HepG2 (cell line): ENCODE results near the gene DHX32. TPM values are rescaled to one million over a fixed set of nuclear protein-coding genes. Genes with fewer than 3 reads are reported as not detected.
A peak's percentile ranks its signal among the peaks of the same experiment; 100 is the strongest.

ENCODE experiments used
- AGO1 ChIP-seq: fragments of 200-400 bp; formaldehyde crosslinking; IDR thresholded peaks from 2 replicates; pipeline ENCODE4 v1.6.1; 2017; ENCODE audit warnings: mild to moderate bottlenecking, low read depth, low read length, moderate library complexity; ENCODE audit not compliant: poor library complexity, severe bottlenecking
- AKAP8 ChIP-seq: sonication (generic); formaldehyde crosslinking; IDR thresholded peaks from 2 replicates; pipeline ENCODE4 v1.5.1; 2020; ENCODE audit warnings: mild to moderate bottlenecking, missing genetic modification reagents
- ARNT2 ChIP-seq: sonication (generic); formaldehyde crosslinking; IDR thresholded peaks from 2 replicates; pipeline ENCODE4 v1.8.0; 2022; ENCODE audit warnings: mild to moderate bottlenecking, low read depth, missing genetic modification reagents, moderate library complexity
- ATF5 ChIP-seq: sonication (generic); formaldehyde crosslinking; IDR thresholded peaks from 2 replicates; pipeline ENCODE4 v1.4.0; 2020; ENCODE audit warnings: mild to moderate bottlenecking, low read depth, missing genetic modification reagents
- BRF2 ChIP-seq: sonication (generic); formaldehyde crosslinking; IDR thresholded peaks from 2 replicates; pipeline ENCODE4 v1.8.1; 2022; ENCODE audit warnings: mild to moderate bottlenecking, missing genetic modification reagents
- CREB1 ChIP-seq, 2 experiments: fragments of 450-650 bp in 1 of 2; IDR thresholded peaks; 2 replicates each; pipeline ENCODE4 v1.6.1; 2016 to 2017; ENCODE audit warnings: control low read depth in 1 of 2, mild to moderate bottlenecking in 1 of 2, missing compliant biosample characterization in 1 of 2, missing genetic modification characterization in 1 of 2
- ETV5 ChIP-seq: IDR thresholded peaks from 2 replicates; pipeline ENCODE4 v1.6.1; 2018; ENCODE audit warnings: missing biosample characterization, missing genetic modification reagents, inconsistent platforms, borderline replicate concordance
- FOXC1 ChIP-seq: sonication (generic); formaldehyde crosslinking; IDR thresholded peaks from 2 replicates; pipeline ENCODE4 v1.8.0; 2022; ENCODE audit warnings: mild to moderate bottlenecking, missing genetic modification reagents, borderline replicate concordance
- HIVEP1 ChIP-seq: sonication (generic); formaldehyde crosslinking; IDR thresholded peaks from 2 replicates; pipeline ENCODE4 v1.4.0; 2020; ENCODE audit warnings: mild to moderate bottlenecking, missing genetic modification reagents
- KDM5A ChIP-seq: fragments of 200-600 bp; sonication (generic); IDR thresholded peaks from 2 replicates; pipeline ENCODE4 v1.7.0; 2018; ENCODE audit warnings: antibody characterized with exemption, mild to moderate bottlenecking, low read length, borderline replicate concordance
- KMT2A ChIP-seq: sonication (generic); formaldehyde crosslinking; IDR thresholded peaks from 2 replicates; pipeline ENCODE4 v1.4.0; 2020; ENCODE audit warnings: missing genetic modification reagents
- MIER3 ChIP-seq: IDR thresholded peaks from 2 replicates; pipeline ENCODE4 v1.6.1; 2016; ENCODE audit warnings: missing compliant biosample characterization, borderline replicate concordance
- SAP130 ChIP-seq: IDR thresholded peaks from 2 replicates; pipeline ENCODE4 v1.6.1; 2016; ENCODE audit warnings: low read depth
- SMAD9 ChIP-seq: sonication (generic); formaldehyde crosslinking; IDR thresholded peaks from 2 replicates; pipeline ENCODE4 v1.5.1; 2020; ENCODE audit warnings: mild to moderate bottlenecking, missing genetic modification reagents
- SMARCC2 ChIP-seq: fragments of 450-650 bp; IDR thresholded peaks from 2 replicates; pipeline ENCODE4 v1.6.1; 2017; ENCODE audit warnings: antibody characterized with exemption, mild to moderate bottlenecking
- SNAPC5 ChIP-seq: sonication (generic); formaldehyde crosslinking; IDR thresholded peaks from 2 replicates; pipeline ENCODE4 v1.8.1; 2023; ENCODE audit warnings: mild to moderate bottlenecking, missing genetic modification reagents, borderline replicate concordance
- U2AF1 ChIP-seq: fragments of 200-400 bp; formaldehyde crosslinking; optimal IDR thresholded peaks from 2 replicates; pipeline ENCODE3; 2017; ENCODE audit warnings: mild to moderate bottlenecking, low read depth, low read length
- ZNF160 ChIP-seq: sonication (generic); formaldehyde crosslinking; IDR thresholded peaks from 2 replicates; pipeline ENCODE4 v1.8.0; 2022; ENCODE audit warnings: mild to moderate bottlenecking, inconsistent platforms, missing genetic modification reagents
- ZNF263 ChIP-seq: sonication (generic); formaldehyde crosslinking; IDR thresholded peaks from 2 replicates; pipeline ENCODE4 v1.4.0; 2020; ENCODE audit warnings: missing genetic modification reagents
- ZNF337 ChIP-seq: sonication (generic); formaldehyde crosslinking; IDR thresholded peaks from 2 replicates; pipeline ENCODE4 v1.5.1; 2020; ENCODE audit warnings: missing genetic modification reagents, low read depth, mild to moderate bottlenecking, borderline replicate concordance
- ZNF501 ChIP-seq: sonication (generic); formaldehyde crosslinking; IDR thresholded peaks from 2 replicates; pipeline ENCODE4 v1.5.1; 2020; ENCODE audit warnings: mild to moderate bottlenecking, moderate library complexity, missing genetic modification reagents
- ZNF510 ChIP-seq: sonication (generic); formaldehyde crosslinking; IDR thresholded peaks from 2 replicates; pipeline ENCODE4 v1.4.0; 2020; ENCODE audit warnings: low read depth, mild to moderate bottlenecking, missing genetic modification reagents
- ZNF687 ChIP-seq: sonication (generic); formaldehyde crosslinking; IDR thresholded peaks from 2 replicates; pipeline ENCODE4 v1.5.1; 2020; ENCODE audit warnings: mild to moderate bottlenecking, missing genetic modification reagents, moderate library complexity
- ZNF703 ChIP-seq: sonication (generic); formaldehyde crosslinking; IDR thresholded peaks from 2 replicates; pipeline ENCODE4 v1.5.1; 2020; ENCODE audit warnings: missing genetic modification reagents, mild to moderate bottlenecking, moderate library complexity, borderline replicate concordance
- polyA plus RNA-seq, 8 experiments: library from polyadenylated mRNA; depleted of rRNA in 3 of 8; stranded (reverse) in 7 of 8; unstranded in 1 of 8; fragments of >200 nt; fragmentation: Illumina TruSeq in 4 of 8; extraction: Trizol in 4 of 8; gene quantifications; 2 replicates each; pipeline versions ENCODE4 v1.2.1 to v1.2.3, GENCODE V29; 2011 to 2016; ENCODE audit warnings: low read depth in 4 of 8, missing spikeins in 1 of 8, mixed read lengths in 1 of 8; ENCODE audit not compliant: insufficient read depth in 1 of 8
- total RNA-seq, 5 experiments: library from RNA; depleted of rRNA; stranded (reverse); fragments of >200 nt; fragmentation: Illumina TruSeq; extraction: Trizol; gene quantifications; 2 replicates each; pipeline ENCODE4 v1.2.3, GENCODE V29; 2016; ENCODE audit warnings: low read depth in 1 of 5

The DHX32 gene
- total and polyA plus RNA-seq, 2 of the 13 experiments (the other 11 are each of a cell fraction or from before 2014, with no cell fraction given) = 15.5 to 16.5 TPM

- TF ChIP-seq ATF5 (CRISPR knock-in tag) = no peak
- no peak for TF ChIP-seq BRF2 (CRISPR knock-in tag)
- TF ChIP-seq AKAP8 (CRISPR knock-in tag) = no peak
- TF ChIP-seq ZNF263 (CRISPR knock-in tag) = no peak
- peak; percentile 71 for TF ChIP-seq ETV5 (CRISPR knock-in tag)
- peak; percentile 83 for TF ChIP-seq ZNF687
- peak; percentile 12; the same call in 1 of the 2 replicates for TF ChIP-seq CREB1 (IDR thresholded peaks at IDR 0.05)
- no peak for TF ChIP-seq CREB1 (CRISPR knock-in tag; IDR thresholded peaks at IDR 0.05)
- TF ChIP-seq KMT2A (CRISPR knock-in tag) = peak; percentile 54
- no peak for TF ChIP-seq ZNF160 (CRISPR knock-in tag)
- TF ChIP-seq MIER3 (CRISPR knock-in tag) = no peak; the same call in 1 of the 2 replicates
- peak; percentile 54; the same call in 1 of the 2 replicates for TF ChIP-seq ZNF337
- peak; percentile 1; the same call in 1 of the 2 replicates for TF ChIP-seq HIVEP1 (CRISPR knock-in tag)
- TF ChIP-seq U2AF1 = no peak
- peak; percentile 81 for TF ChIP-seq ZNF501 (CRISPR knock-in tag)
- TF ChIP-seq ZNF703 (CRISPR knock-in tag) = no peak
- TF ChIP-seq SMAD9 (CRISPR knock-in tag) = no peak
- TF ChIP-seq SAP130 (CRISPR knock-in tag) = peak; percentile 88
- TF ChIP-seq ARNT2 (CRISPR knock-in tag) = 0 out of 2 replicates have a peak, but pooled peaks have one; percentile 38
- TF ChIP-seq KDM5A = peak; percentile 35; the same call in 1 of the 2 replicates
- no peak for TF ChIP-seq ZNF510 (CRISPR knock-in tag)
- peak; percentile 91; the same call in 1 of the 2 replicates for TF ChIP-seq FOXC1 (CRISPR knock-in tag)
- no peak for TF ChIP-seq AGO1
- no peak for TF ChIP-seq SMARCC2
- no peak for TF ChIP-seq SNAPC5 (CRISPR knock-in tag)
These were observed 58.0 kb downstream of the DHX32 start, which contains the start of the genes BCCIP and UROS (continued) for GRCh38 chr10:125822878-125823662.
